NCI-H748 treated with DMSO at 0.1 percent for 48 hours (cell line): Measurements from ENCODE around the gene PNKD.

Source experiments
- DNase-seq: peaks from one replicate; lab custom pipeline; 2025; lab: John Stamatoyannopoulos, UW

Gene PNKD

GRCh38 chr2:218374795-218375194 lies 104.5 kb downstream of the PNKD start:
- no peak for DNase-seq

GRCh38 chr2:218375212-218375611 lies 104.9 kb downstream of the PNKD start:
- no peak for DNase-seq

DNA sequence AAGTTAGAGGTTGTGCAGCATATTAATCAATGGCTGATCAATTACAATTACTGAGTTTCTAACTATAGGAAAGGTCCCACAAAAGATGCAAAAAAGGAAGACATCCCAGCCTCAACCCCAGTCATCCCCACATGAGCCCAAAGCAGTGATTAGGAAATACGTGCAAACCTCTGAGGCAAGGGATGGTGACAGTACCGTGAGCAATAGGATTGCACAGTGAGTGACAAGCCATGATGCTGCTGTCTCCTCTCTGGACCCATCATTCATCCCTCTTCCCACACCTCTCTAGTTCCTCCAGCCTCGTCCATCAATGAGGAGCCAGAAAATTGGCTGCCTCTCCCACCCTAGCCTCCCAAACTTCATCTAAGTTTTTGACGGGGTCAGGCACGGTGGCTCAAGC lies 107.7 kb downstream of the PNKD start:
- DNase-seq = no peak

GRCh38 chr2:218381916-218382366 lies 111.6 kb downstream of the PNKD start, which contains the start of gene SLC11A1:
Gene SLC11A1, plus strand, starts transcription at chr2:218382273. Its CDS starts 96 bp downstream, at chr2:218382369.
- no peak for DNase-seq

DNA sequence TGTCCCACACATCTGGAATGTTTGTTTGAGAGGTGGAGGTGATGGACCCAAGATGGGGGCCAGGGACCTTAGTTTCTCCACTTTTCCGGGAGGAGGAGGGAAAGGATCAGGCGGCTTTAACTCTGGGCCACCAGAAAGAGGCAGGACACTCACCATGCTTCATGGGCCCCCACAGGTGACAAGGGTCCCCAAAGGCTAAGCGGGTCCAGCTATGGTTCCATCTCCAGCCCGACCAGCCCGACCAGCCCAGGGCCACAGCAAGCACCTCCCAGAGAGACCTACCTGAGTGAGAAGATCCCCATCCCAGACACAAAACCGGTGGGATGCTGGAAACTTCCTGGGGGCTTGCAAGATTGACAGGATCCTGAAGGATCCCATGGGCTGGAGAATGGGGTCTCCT lies 112.5 kb downstream of the PNKD start:
- no peak for DNase-seq

- no peak for DNase-seq
Observed at GRCh38 chr2:218383892-218384519, 113.7 kb downstream of the PNKD start.

DNA sequence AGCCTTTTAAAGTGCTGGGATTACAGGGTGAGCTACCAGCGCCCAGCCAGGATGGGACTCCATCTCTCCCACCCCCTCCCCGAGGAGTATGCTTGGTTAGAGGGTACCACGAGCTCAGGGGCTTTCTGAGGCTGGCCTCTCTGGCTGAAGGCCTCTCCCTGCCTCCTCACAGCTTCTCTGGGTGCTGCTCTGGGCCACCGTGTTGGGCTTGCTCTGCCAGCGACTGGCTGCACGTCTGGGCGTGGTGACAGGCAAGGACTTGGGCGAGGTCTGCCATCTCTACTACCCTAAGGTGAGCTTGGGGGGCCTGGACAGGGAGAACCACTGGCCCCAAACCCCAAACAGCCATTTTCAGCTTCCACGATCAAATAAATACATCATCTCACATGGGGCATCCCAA lies 114.7 kb downstream of the PNKD start:
- no peak for DNase-seq

- no peak for DNase-seq
Observed at GRCh38 chr2:218386505-218387368, 116.4 kb downstream of the PNKD start.

GRCh38 chr2:218387369-218388194 lies 117.3 kb downstream of the PNKD start:
- DNase-seq = peak; percentile 80

DNA sequence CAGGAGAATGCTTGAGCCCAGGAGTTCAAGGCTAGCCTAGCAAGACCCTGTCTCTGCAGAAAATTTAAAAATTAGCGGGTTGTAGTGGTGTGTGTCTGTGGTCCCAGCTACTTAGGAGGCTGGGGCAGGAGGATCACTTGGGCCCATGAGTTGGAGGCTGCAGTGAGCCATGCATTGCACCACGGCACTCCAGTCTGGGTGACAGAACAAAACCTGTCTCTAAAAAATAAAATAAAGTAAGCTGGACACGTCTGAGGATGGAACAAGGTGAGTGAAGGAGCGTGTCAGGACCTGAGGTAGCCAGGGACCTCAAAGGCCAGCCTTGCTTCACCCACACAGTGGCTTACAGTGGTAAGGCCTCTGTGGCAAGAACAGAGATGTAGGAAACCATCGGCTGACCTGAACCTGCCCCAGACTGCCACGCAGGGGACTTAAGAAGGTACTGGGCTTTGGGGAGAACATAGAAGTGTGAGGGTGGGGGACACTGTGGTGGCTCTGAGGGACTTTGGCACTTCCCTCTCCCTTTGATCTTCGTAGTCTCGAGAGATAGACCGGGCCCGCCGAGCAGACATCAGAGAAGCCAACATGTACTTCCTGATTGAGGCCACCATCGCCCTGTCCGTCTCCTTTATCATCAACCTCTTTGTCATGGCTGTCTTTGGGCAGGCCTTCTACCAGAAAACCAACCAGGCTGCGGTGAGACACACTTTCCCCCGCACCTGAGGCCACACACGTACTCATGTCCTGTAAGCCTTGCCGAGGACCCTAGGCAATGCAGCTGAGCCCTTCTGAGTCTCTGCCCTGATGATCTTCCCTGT lies 119.2 kb downstream of the PNKD start:
- DNase-seq = no peak

DNA sequence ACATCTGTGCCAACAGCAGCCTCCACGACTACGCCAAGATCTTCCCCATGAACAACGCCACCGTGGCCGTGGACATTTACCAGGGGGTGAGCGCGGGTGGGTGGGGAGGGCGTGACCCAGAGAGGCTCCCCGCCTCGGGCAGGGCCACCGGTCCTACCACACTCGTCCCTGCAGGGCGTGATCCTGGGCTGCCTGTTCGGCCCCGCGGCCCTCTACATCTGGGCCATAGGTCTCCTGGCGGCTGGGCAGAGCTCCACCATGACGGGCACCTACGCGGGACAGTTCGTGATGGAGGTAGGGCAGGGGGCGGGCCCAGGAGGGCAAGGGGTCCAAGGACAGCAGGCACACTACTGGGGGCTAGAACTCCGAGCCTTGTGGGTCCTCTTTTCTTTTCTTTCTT lies 120.9 kb downstream of the PNKD start:
- DNase-seq = no peak

- no peak for DNase-seq
Observed at GRCh38 chr2:218392459-218392858, 122.1 kb downstream of the PNKD start.

GRCh38 chr2:218392891-218393462 lies 122.7 kb downstream of the PNKD start:
- DNase-seq = no peak

DNA sequence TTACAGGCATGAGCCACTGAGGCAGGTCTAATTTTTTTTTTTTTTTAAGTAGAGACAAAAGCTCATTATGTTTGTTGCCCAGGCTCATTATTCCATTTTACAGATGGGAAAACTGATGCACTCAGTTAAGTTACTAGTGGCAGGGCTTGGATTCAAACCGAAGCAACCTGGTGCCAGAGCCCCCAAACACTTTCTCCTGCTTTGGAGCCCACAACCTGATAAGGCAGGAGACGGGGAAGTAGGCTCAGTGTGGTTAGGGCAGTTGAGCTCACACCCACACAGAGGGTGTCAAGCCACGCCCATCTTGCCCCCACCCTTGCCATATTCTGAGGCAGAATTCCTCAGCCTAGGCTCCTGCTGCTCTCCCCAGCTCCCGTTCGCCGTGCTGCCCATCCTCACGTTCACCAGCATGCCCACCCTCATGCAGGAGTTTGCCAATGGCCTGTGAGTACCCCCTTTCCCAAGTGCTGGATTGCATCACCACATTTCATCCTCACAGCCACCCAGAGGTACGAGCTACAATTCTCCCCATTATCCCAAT lies 123.5 kb downstream of the PNKD start:
- no peak for DNase-seq

DNA sequence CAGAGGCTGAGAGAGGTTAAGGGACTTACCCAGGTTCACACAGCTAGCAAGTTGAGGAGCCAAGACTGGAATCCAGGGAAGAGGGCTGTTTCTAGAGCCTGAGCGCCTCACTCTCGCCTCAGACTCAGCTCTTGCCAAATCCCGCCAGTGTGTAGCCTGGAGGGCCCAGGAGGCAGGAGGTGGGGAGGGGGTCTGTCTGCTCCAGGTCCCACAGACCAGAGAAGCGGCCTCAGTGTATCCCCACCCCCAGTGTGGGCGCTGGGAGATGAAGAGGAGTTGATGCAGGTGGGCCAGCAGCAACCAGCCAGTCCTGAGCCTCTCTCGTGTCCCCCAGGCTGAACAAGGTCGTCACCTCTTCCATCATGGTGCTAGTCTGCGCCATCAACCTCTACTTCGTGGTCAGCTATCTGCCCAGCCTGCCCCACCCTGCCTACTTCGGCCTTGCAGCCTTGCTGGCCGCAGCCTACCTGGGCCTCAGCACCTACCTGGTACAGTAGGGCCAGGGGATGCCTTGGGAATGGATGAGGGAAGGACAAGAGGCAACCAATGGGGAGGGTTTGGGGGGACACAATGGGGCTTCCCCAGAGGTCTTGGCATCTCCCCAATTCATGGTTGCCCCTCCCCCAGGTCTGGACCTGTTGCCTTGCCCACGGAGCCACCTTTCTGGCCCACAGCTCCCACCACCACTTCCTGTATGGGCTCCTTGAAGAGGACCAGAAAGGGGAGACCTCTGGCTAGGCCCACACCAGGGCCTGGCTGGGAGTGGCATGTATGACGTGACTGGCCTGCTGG lies 124.2 kb downstream of the PNKD start:
- no peak for DNase-seq

DNA sequence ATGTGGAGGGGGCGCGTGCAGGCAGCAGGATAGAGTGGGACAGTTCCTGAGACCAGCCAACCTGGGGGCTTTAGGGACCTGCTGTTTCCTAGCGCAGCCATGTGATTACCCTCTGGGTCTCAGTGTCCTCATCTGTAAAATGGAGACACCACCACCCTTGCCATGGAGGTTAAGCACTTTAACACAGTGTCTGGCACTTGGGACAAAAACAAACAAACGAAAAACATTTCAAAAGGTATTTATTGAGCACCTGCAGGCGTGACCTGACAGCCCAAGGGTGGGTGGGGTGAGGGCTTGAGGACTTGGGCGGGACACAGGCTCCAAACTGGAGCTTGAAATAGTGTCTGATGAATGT lies 124.7 kb downstream of the PNKD start:
- no peak for DNase-seq

- DNase-seq = no peak
Observed at GRCh38 chr2:218395456-218395825, 125.1 kb downstream of the PNKD start.

GRCh38 chr2:218395826-218396687 lies 125.7 kb downstream of the PNKD start:
- peak; percentile 89 for DNase-seq
